Muscle of back (tissue), 13 donors: ENCODE data around the gene TTK. TPM values are rescaled to one million over a fixed set of nuclear protein-coding genes. Genes with fewer than 3 reads are reported as not detected.

ENCODE experiments used
- DNase-seq, 3 donors: peaks; one replicate each; pipeline versions ENCODE4 v3.0.0 to v3.0.0-alpha.2; 2013
- long read RNA-seq, 9 donors: transcript quantifications; one replicate each; lab custom pipeline, GENCODE V29; 2026
- polyA plus RNA-seq, 10 donors: library from polyadenylated mRNA; unstranded; fragments of 120-200 nt; gene quantifications; one replicate each; pipeline ENCODE4 v1.2.1, GENCODE V29; 2013; ENCODE audit not compliant: insufficient read length in 10 of 10

Gene TTK
- polyA plus RNA-seq = 10 to 100 TPM in 5 of 10 donors, 1 to 10 TPM in 5; 5.7 to 15.1 (median 9.7) TPM
- long read RNA-seq, donor 1, partial matches to known transcripts = 0 of 2 reads
- long read RNA-seq, donor 1, other reads (novel, unspliced or antisense) = 0 of 2 reads
- long read RNA-seq, donor 2 = 0 reads
- long read RNA-seq, donor 3 = 0 reads
- long read RNA-seq, donor 4 = 0 reads
- long read RNA-seq, donor 5, partial matches to known transcripts = 0 of 2 reads
- long read RNA-seq, donor 5, other reads (novel, unspliced or antisense) = 0 of 2 reads
- long read RNA-seq, donor 6, partial matches to known transcripts = 0 of 1 reads
- long read RNA-seq, donor 6, other reads (novel, unspliced or antisense) = 0 of 1 reads
- long read RNA-seq, donor 7 = 0 reads
- long read RNA-seq, donor 8 = 0 reads
- long read RNA-seq, donor 9 = 0 reads

DNA sequence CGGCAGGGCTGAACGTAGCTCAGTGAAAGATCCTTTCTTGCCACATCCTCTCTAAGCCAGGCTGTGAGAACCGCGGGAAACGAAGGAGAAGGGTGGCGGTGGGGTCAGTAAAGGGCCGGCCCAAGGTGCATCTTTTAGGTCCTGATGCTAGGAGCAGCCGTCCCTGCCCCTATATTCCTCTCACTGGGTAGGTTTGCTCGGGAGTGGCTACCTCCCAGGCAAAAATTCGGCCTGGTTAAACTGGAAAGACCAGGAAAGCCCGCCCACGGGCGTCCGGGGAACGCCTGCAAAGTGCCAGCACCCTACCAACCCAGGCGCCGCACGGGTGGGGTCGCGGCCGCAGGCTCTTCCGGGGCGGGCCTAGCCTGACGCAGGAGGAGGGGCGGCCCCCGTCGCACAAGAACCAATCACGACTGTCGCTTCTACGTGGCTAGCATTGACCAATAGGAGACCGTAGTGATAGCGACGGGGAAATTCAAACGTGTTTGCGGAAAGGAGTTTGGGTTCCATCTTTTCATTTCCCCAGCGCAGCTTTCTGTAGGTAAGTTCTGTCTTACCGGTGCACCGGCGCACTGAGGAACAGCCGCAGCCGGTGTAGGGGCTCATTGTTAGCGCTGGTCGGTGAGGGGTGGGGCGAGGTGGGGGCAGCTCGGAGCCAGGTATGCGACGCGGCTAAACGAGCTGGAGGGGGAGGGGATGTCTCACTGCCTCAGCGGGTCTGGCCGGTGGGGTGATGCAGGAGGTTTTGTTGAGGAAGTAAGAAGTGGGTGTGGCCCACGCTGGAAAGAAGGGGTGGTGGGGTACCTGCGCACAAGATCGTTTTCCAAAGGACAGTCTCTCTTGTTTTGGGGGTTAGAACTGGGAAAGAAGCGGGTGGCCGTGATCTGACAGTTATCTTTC lies at the start of gene TTK:
Gene TTK (plus strand): TSS at position 477 of the 900 bp plus-strand sequence. CDS start 1,195 bp downstream, outside the sequence.
- peak; percentile 93 to 96 (median 95) for DNase-seq

DNA sequence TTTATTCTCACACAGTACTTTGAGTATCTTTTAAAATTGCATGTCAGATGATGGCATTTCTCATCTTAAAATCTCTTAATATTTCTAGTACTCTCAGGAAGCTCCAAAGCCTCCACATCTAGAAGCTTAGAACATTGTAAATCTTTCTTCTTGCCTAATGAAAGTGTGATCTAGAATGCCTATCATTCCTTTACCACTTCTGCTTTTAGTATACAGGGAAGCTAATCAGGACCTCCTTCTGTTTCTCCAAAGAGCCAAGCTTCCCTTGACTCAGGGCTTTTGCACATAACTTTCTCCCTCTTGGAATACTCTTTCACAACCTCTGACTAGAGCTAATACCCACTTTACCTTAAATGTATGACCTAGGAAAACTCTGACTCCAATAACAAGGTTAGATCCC lies 49.6 kb upstream of the TTK start:
- no peak for DNase-seq

DNA sequence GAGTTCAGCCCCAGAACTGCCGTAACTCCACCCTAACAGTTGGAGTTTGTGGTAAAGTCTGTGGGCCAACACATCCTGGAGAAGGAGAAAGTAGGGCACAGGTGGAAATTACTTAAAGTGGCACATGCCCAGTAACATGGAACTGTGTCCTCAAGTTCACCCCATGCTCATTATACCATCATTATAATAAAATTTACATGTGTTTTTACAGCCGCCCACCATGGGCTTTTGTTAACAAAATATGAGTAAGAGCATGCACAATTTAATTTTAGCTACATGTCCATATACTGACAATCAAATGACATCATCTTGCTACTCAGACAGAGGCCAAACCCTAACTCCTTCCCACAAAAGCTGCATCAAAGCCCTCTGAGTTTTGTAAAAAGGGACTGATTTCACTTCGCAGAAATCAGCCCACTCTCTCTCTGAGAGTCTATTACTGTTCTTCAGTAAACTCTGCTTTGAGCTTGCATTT lies 39.8 kb upstream of the TTK start:
- DNase-seq = no peak

DNA sequence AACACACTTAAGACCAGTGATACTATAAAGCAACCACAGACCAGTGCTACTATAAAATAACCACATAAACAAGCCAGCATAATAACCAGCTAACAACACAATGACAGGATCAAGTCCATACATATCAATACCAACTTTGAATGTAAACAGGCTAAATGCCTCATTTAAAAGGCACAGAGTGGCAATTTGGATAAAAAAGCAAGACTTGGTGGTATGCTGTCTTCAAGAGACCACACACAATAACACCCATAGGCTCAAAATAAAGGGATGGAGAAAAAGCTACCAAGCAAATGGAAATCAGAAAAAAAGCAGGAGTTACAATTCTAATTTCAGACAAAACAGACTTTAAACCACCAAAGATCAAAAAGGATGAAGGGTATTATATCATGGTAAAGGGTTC lies 37.3 kb upstream of the TTK start:
- DNase-seq = no peak

DNA sequence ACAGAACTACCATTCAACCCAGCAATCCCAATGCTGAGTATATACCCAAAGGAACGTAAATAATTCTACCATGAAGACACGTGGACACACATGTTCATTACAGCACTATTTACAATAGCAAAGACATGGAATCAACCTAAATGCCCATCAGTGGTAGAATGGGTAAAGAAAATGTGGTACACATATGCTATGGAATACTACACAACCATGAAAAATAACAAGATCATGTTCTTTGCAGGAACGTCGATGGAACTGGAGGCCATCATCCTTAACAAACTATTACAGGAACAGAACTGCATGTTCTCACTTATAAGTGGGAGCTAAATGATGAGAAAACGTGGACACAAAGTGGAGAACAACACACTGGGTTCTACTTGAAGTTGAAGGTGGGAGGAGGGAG lies 34.7 kb upstream of the TTK start:
- DNase-seq = no peak

DNA sequence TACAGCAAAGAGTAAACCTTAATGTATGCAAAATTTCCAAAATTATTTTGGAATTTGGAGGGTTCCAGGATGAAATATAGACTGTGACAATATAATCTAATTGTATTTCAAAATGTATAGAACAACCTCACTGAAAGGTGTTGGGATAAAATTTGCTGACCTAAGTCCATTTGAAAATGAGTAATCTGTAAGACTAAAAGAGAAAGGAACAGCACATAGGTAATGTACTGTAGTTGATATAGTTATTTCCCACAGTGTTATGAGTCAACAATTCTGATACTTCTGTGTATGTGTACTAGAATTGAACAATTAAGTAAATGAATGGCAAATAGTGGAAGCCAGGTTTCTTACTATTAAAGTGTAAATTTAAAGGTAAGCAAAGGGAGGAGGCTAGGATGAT lies 33.3 kb upstream of the TTK start:
- no peak for DNase-seq

DNA sequence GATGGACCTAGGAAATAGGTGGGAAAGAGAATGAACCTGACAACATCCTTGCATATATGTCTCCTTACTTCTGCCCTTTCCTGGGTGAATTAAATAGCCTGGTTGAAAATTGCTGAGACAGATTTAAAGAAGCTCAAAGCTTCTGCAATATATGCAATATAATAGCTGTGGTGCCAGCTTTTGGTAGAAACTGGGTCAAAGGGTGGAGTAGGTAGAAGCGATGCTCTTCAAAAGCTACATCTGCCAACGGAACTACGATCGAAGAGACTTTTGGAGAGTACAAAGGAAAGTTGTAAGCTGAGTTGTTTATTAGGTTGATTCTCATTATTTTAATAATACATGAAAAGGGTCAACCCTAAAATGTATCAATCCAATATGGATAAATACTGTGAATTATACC lies 22.8 kb upstream of the TTK start:
- no peak for DNase-seq

DNA sequence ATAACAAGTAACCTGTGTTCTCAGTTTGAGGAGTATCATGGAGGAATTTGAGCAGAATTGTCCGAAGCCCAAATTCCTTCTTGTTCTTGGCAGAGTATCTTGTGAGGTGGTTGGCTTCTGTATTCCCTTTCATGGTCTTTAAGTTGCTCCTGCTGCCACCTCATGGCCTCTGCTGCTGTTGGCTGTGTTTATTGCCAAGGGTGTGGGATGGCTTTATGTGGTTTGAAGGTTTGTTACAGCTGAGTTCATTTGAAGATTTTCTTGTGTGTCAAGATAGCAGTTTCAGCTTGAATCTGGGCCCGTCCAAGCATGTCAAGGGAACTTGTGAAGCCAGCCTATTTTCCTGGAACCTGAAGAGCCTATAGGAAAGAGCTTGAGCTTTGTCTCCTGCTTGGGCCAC lies 20.2 kb upstream of the TTK start:
- no peak for DNase-seq

DNA sequence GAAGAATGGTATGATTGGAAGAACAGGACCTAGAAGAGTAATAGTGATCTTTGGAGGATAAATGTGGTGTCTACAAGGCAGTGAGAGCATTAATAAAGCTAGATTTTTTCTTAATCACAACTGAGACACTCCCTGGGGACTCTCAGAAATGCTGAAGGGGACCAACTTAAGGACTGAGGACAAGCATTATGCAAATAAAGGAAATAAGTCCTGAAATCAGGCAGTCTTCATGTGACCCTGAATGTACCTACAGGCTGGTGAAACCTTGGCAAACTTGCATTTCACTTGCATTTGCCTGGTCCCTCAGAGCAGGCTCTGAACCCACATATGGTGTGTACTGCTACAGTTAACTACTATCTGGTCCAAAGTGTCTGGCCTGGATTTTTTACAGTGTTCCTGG lies 19.3 kb upstream of the TTK start:
- DNase-seq = no peak

DNA sequence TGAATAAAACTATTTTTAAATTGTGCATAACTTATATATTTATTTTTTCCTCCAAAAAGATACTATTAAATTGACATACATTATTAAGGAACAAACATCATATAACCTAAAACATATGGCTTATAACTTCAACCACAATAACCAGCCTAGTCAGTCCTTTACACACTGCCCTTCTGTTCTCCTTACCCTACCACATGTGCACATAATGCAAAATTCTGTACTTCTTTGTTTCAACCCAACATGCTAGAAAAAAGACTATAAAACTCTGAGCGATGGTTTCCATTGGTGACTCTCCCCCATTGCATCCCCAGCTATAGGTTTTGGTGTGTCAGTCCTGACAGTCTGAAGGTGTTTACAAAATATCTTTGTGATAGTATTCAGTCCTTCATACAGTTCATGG lies 14.8 kb upstream of the TTK start:
- no peak for DNase-seq

DNA sequence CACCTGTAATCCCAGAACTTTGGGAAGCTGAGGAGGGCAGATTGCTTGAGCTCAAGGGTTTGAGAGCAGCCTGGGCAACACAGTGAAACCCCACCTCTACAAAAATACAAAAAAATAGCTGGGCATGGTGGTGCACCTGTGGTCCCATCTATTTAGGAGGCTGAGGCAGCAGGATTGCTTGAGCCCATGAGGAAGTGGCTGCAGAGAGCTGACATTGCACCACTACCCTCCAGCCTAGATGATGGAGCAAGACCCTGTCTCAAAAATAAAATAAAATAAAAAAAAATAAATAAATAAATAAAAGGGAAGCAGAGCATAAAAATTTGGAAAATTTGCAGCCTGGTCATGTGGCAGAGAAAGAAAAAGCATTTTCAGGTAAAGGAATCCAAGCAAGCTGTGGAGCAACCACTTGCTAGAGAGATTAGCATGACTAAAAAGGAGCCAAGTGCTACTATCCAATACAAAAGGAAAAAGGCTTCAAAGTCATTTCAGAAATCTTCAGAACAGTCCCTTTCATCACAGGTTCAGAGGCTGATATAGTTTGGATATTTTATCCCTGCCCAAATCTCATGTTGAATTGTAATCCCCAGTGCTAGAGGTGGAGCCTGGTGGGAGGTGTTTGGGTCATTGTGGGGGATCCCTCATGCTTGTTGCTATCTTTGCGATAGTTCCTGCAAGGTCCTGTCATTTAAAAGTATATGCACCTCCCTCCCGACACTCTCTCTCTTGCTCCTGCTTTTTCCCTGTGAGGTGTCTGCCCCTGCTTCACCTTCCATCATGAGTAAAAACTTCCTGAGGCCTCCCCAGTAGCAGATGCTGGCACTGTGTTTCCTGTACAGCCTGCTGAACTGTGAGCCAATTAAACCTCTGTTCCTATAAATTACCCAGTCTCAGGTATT lies 11.2 kb upstream of the TTK start:
- no peak for DNase-seq

DNA sequence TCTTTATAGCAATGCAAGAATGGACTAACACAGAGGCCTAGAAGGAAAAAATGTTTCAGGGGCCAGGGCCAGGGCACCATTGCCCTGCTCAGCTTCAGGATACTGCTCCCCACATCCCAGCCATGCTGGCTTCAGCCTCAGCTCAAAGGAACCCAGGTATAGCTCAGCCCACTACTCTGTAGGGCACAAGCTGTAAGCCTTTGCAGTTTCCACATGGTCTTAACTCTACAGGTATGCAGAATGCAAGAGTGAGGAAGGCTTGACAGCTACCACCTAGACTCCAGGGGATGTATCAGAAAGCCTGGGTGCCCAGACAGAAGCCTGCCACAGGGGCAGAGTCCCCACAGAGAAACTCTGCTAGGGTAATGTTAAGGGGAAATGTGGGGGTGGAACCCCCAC lies 10.5 kb upstream of the TTK start:
- no peak for DNase-seq

DNA sequence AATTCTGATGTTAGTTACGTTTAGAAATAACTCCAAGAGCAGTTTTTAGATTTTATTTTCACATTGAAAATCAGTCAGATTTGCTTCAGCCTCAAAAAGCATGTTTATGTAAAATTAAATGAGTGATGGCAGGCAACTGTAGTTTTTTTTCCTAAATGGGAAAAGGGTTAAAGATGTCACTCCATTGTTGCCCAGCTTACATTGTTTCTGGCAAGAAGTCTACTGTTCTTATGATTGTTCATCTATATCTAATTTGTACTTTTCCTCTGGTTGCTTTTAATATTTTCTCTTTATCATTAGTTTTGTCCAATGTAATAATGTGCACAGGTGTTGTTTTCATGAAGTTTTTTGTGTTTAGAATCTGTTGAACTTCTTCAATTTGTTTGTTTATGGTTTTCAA lies 6.7 kb upstream of the TTK start:
- DNase-seq = no peak

DNA sequence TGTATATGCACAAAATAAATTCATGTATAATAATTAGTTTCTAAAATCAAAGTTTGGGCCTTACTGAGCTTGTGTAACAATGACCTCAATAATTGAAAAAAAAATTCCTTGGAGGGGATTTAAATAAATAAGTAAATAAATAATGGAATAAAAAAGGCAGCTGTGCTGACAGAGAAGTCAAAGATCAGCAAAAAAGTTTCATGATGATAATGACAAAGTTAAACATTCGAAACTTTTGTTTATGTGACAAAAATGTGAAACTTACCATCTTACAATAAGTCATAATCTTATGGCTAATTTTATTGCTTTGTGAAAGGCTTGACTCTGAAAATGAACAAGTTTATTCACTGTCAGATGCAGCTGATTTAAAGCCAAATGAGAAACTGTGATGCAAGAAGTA lies 3.1 kb upstream of the TTK start:
- DNase-seq = no peak

DNA sequence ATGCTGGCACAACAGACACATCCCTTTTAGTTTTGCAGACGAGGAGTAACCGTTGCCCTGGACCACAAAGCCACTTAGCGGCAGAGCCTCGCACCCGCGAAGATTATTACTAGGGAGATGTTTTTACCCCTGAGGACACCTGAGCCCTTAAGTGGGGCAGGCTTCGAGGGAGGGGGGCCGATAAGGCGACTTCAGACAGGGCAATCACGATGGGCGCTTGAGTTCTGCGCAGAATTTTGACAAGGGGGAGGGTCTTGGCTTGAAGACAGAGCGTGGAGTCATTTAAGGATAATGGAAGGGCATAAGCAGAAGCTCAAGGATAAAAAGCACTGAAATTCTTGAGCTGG lies 650 bp upstream of the TTK start:
- DNase-seq = peak in 1 of 3 donors; percentile 58

DNA sequence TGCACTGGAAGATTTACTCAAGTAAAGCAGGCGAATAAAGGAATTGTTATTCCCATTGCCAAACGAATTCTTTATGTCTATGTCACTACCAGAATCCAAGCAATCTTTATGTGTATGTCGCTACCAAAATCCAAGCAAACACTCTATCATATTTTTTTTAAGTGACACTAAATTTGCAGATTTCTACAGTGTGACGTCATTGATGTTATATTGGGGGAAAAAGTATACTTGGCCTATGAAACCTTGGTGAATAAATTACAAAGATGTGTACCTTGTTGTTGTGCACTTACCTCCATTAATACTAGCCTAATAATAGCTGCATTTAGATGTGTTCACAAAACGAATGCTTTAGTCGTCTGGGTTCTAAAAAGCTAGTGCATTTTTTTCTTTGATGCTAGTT lies 957 bp downstream of the TTK start:
- no peak for DNase-seq

DNA sequence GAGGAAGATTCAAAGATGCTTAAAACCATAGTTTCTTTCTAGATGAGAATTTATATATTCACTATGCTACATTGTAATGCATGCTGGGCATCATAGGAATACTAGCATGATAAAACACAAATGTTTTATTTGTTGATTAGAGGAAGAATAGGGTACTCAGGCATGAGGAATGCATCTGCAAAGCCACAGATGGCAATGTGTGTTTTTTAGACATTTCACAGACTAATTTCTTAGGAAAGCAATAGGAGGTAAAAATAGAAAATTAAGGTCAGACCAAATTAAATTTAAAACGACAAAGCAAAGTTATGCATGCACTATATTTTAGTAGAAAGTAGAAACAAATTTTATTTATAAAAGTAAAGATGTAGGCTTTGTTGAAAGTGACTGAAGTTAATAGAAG lies 2.1 kb downstream of the TTK start:
- DNase-seq = no peak

DNA sequence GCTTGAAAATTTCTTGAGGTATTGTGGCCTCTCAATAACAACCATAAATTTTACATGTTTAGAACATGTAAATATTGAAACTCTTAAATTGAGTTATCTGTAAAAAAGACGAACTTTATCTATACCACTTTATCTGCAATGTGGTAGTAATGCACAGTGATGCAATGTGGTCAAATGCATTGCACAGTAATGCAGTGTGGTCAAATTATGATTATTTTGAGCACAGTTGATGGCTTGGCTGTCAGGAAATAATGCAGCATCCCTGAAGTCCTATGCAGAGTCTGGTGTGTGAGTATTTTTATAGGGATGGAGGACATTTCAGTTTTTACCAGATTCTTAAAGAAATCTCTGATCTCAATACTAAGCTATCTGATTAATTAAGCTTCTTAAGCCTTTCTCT lies 5.1 kb downstream of the TTK start:
- DNase-seq = no peak

DNA sequence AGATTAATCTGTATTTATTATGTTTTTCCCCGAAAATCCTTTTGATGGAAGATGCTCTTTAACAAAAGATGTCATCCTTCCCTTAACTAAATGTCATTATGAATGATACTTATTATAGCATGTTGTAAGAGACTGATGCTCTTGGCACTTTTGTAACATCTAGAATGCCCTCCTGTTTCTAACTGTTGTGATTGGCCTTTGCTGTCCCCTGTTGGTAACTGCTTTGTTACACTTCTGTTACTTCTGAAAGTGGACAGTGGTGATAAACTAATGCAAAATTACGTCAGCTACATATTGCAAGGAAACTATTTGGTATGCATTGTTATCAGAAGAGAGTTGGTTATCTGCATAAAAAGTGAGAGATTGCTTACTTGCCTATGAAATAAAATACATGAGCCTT lies 5.8 kb downstream of the TTK start:
- no peak for DNase-seq

DNA sequence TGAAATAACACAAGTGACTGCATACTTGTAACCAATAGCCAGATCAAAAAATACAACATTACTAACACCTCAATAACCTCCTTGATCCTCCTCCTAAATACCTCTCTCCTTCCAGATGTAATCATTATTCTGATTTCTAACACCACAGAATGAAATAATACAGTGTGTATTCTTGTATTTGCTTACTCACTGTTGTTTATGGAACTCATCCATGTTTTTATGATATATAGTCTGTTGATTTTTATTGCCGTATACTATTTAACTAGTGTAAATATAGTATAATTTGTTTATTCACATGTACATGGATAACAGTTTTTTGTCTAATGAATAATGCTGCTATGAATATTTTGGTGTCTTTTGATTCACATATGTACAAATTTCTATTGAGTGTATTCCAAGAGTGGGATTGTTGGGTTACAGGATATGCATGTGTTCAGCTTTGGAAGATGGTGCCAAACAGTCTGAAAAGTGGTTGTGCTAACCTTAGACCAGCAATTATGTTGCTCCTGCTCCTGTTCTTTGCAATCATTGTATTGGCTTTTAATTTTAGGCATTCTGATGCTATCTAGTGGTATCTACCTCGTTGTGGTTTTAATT lies 11.5 kb downstream of the TTK start:
- DNase-seq = no peak

DNA sequence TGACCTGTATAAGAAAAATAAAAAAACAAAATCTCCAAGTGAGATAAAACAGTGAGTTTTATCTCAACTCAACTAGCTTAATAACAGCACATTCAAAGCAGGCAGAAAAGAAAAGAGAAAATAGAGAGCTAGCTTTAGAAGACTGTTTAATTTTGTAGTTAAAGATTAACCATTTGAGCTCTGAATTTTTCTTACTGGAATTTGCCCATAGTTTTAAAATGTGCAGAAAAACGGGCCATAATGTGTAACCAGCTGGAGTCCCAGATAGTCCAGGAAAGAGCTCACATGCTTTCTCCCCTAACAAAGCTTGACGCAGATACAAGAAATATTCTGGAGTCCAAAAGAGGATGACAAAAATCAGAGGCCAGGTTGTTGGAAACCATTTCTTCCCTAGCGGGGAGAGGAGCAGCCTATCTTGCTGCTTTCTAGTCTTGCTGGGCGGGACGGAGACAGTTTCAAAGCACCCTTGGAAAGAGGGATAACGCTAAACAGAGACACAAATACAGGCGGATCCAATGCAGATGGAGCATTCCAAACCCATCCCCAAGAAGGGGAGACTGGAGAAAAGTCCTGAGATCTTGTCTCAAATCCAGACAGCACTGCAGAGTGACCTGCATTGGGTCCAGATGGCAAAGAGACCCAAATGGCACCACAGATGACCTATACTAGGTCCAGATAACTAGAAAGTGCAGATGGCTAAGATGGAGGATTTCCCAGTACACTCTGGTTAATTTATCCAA lies 16.1 kb downstream of the TTK start:
- DNase-seq = no peak
